Uterus (tissue), 2 donors: ENCODE results near the gene CEP57.

Source experiments
- POLR2A ChIP-seq, 2 donors: fragments of 450-650 bp; IDR thresholded peaks; one replicate each; pipeline ENCODE4 v1.6.1; 2016; ENCODE audit warnings: antibody characterized with exemption in 2 of 2, mild to moderate bottlenecking in 1 of 2, moderate library complexity in 1 of 2
- TF ChIP-seq, protein P1 (sequence below), 4 experiments: fragments of 200-600 bp in 2 of 4; fragments of 450-650 bp in 2 of 4; sonication (generic) in 2 of 4; IDR thresholded peaks; one replicate each; pipeline ENCODE4 v1.5.1; 2016 to 2019; ENCODE audit warnings: antibody characterized with exemption in 4 of 4, mild to moderate bottlenecking in 2 of 4, moderate library complexity in 1 of 4

DNA sequence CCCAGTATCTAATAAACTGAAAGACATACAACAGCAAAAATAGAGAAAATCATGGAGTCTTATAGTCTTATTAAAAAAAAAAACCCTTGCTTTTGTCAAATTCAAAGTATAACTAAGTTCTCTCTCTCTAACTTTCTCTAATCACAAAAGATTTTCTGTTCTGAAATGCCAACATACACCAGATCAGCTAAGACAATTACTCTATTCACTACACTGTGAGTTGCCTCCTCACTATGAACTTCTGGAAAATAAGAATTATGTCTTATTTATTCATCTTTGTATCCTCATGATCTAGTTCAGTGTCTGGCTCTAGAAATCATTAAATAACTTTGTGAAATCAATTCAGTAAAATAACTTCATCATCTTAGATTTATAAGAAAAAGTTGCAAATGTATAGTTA, 13.4 kb upstream of the CEP57 start:
- TF ChIP-seq POLR2A (IDR thresholded peaks at IDR 0.05): no peak
- TF ChIP-seq, protein P1, sequence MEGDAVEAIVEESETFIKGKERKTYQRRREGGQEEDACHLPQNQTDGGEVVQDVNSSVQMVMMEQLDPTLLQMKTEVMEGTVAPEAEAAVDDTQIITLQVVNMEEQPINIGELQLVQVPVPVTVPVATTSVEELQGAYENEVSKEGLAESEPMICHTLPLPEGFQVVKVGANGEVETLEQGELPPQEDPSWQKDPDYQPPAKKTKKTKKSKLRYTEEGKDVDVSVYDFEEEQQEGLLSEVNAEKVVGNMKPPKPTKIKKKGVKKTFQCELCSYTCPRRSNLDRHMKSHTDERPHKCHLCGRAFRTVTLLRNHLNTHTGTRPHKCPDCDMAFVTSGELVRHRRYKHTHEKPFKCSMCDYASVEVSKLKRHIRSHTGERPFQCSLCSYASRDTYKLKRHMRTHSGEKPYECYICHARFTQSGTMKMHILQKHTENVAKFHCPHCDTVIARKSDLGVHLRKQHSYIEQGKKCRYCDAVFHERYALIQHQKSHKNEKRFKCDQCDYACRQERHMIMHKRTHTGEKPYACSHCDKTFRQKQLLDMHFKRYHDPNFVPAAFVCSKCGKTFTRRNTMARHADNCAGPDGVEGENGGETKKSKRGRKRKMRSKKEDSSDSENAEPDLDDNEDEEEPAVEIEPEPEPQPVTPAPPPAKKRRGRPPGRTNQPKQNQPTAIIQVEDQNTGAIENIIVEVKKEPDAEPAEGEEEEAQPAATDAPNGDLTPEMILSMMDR (IDR thresholded peaks at IDR 0.05): no peak
